Duodenal mucosa (tissue), 2 donors: Measurements from ENCODE around the gene LILRA1.
"Not testable (repeated sequence)": the region's sequence is repeated elsewhere in the genome, so short reads cannot be mapped to it uniquely, and the experiment has no call there.

Experiments used
- H3K27ac ChIP-seq: one replicate; pipeline ENCODE4 v1.7.0; 2013; ENCODE audit warnings: low read depth, low read length
- H3K27me3 ChIP-seq, 2 donors: one replicate each; pipeline ENCODE4 v1.7.0; 2013; ENCODE audit warnings: low read length in 2 of 2, control low read depth in 1 of 2; ENCODE audit not compliant: insufficient read depth in 2 of 2, control insufficient read depth in 1 of 2
- H3K36me3 ChIP-seq, 2 donors: one replicate each; pipeline ENCODE4 v1.7.0; 2013; ENCODE audit warnings: low read length in 2 of 2, control low read depth in 1 of 2; ENCODE audit not compliant: insufficient read depth in 2 of 2, control insufficient read depth in 1 of 2
- H3K4me1 ChIP-seq, 2 donors: one replicate each; pipeline ENCODE4 v1.7.0; 2013; ENCODE audit warnings: low read length in 2 of 2, control low read depth in 1 of 2; ENCODE audit not compliant: insufficient read depth in 2 of 2, control insufficient read depth in 1 of 2
- H3K4me3 ChIP-seq, 2 donors: one replicate each; pipeline ENCODE4 v1.7.0; 2013; ENCODE audit warnings: low read length in 2 of 2, low read depth in 1 of 2
- H3K9ac ChIP-seq, 2 donors: one replicate each; pipeline ENCODE4 v1.7.0; 2013; ENCODE audit warnings: low read length in 2 of 2, low read depth in 1 of 2
- H3K9me3 ChIP-seq, 2 donors: one replicate each; pipeline ENCODE4 v1.7.0; 2013; ENCODE audit warnings: low read length in 2 of 2, control low read depth in 1 of 2; ENCODE audit not compliant: control insufficient read depth in 1 of 2

LILRA1 gene

GRCh38 chr19:54622431-54622830 lies 29.0 kb downstream of the LILRA1 start:
- no peak overlapping the region for H3K27ac ChIP-seq
- peaks cover 0 to 6% of the 10 kb centered on the region in 2 donors for H3K9me3 ChIP-seq
- H3K27me3 ChIP-seq: no peaks in the 10 kb centered on the region
- H3K36me3 ChIP-seq: no peaks in the 10 kb centered on the region
- peak overlapping the region in 1 of 2 donors; percentile 5 for H3K4me3 ChIP-seq
- H3K4me1 ChIP-seq: no peaks in the 10 kb centered on the region
- H3K9ac ChIP-seq: no peak overlapping the region

- not testable (repeated sequence) for H3K9me3 ChIP-seq, H3K9ac ChIP-seq, H3K27ac ChIP-seq, H3K27me3 ChIP-seq, H3K4me1 ChIP-seq, H3K4me3 ChIP-seq, H3K36me3 ChIP-seq
Measured at GRCh38 chr19:54624234-54624633, 30.8 kb downstream of the LILRA1 start.

- not testable (repeated sequence) for H3K4me3 ChIP-seq, H3K36me3 ChIP-seq, H3K27me3 ChIP-seq, H3K9ac ChIP-seq, H3K9me3 ChIP-seq, H3K27ac ChIP-seq, H3K4me1 ChIP-seq
Measured at GRCh38 chr19:54624934-54625730, 31.7 kb downstream of the LILRA1 start.

GRCh38 chr19:54626757-54627156 lies 33.3 kb downstream of the LILRA1 start:
- no peak overlapping the region for H3K27ac ChIP-seq
- H3K36me3 ChIP-seq: no peaks in the 10 kb centered on the region
- no peaks in the 10 kb centered on the region for H3K27me3 ChIP-seq

DNA sequence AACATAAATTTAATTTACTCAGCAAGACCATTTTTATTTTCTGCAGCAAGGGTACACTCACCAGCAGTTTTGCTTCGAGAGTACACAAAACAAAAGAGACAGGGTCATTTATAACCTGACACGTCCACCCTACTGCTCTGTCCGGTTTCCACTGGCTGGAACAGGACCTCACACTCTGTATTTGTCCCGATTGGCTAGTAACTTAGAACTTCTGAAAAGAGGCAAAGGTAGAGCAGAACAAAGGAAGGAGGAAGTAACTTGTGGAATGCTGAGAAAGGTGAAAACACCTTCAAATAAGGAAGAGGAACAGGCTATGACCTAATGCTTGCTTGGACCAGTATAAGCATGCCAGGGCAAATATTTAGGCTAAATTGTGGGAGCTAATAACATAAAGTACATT lies 34.5 kb downstream of the LILRA1 start:
- H3K36me3 ChIP-seq, H3K4me3 ChIP-seq, H3K27ac ChIP-seq, H3K9me3 ChIP-seq, H3K9ac ChIP-seq, H3K4me1 ChIP-seq, H3K27me3 ChIP-seq: not testable (repeated sequence)

More at GRCh38 chr19:54626757-54627156, 33.3 kb downstream of the LILRA1 start:
- H3K4me1 ChIP-seq: no peaks in the 10 kb centered on the region
- H3K4me3 ChIP-seq: no peak overlapping the region
- H3K9ac ChIP-seq: no peak overlapping the region
- peaks cover 0 to 6% of the 10 kb centered on the region in 2 donors for H3K9me3 ChIP-seq

DNA sequence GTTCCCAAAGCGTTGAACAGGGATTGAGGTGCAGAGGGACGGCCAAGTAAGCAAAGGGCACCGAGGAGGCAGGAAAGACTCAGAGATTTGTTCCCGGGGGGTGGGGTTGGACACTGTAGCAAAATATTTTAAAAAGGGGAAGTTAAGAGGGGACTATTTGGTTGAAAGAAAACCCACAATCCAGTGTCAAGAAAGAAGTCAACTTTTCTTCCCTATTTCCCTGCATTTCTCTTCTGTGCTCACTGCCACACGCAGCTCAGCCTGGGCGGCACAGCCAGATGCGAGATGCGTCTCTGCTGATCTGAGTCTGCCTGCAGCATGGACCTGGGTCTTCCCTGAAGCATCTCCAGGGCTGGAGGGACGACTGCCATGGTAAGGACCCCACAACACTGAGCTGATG lies 36.8 kb downstream of the LILRA1 start, which contains the start of gene LILRB1:
Gene LILRB1 (plus strand): TSS at position 223 of the 400 bp plus-strand sequence. CDS start 590 bp downstream, outside the sequence.
- H3K27ac ChIP-seq, H3K9ac ChIP-seq, H3K4me3 ChIP-seq, H3K9me3 ChIP-seq, H3K4me1 ChIP-seq, H3K27me3 ChIP-seq, H3K36me3 ChIP-seq: not testable (repeated sequence)

DNA sequence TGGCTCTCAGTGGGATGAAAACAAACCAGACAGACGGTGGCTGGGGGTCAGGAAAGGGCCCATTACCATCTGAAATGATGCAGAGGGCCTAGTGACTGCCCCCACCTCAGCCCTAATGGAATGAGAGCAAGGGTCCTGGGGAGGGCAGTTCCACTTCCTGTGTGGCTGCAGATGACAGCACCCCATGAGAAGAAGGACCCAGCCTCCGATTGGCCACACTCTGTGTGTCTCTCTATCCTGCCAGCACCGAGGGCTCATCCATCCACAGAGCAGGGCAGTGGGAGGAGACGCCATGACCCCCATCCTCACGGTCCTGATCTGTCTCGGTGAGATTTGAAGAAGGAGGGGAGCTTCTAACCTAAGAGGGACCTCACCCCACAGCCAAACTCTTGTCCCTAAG lies 37.4 kb downstream of the LILRA1 start:
- no peaks in the 10 kb centered on the region for H3K4me1 ChIP-seq
- no peak overlapping the region for H3K27ac ChIP-seq
- H3K27me3 ChIP-seq: no peaks in the 10 kb centered on the region
- no peak overlapping the region for H3K4me3 ChIP-seq
- H3K9me3 ChIP-seq: peaks cover 0 to 6% of the 10 kb centered on the region in 2 donors
- no peaks in the 10 kb centered on the region for H3K36me3 ChIP-seq
- H3K9ac ChIP-seq: no peak overlapping the region

DNA sequence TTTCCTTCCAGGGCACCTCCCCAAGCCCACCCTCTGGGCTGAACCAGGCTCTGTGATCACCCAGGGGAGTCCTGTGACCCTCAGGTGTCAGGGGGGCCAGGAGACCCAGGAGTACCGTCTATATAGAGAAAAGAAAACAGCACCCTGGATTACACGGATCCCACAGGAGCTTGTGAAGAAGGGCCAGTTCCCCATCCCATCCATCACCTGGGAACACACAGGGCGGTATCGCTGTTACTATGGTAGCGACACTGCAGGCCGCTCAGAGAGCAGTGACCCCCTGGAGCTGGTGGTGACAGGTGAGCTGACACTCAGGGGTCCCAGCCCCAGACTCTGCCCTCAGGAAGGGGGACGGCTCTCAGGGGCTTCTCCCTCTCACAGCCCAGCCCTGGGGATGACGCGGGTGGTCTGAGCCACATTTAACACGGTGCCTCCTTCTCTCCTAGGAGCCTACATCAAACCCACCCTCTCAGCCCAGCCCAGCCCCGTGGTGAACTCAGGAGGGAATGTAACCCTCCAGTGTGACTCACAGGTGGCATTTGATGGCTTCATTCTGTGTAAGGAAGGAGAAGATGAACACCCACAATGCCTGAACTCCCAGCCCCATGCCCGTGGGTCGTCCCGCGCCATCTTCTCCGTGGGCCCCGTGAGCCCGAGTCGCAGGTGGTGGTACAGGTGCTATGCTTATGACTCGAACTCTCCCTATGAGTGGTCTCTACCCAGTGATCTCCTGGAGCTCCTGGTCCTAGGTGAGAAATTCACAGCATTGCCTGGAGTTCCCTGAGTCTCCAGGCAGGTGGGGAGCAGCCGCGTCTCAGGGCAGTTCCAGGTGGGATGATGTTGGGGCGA lies 38.3 kb downstream of the LILRA1 start:
- not testable (repeated sequence) for H3K4me3 ChIP-seq, H3K27me3 ChIP-seq

DNA sequence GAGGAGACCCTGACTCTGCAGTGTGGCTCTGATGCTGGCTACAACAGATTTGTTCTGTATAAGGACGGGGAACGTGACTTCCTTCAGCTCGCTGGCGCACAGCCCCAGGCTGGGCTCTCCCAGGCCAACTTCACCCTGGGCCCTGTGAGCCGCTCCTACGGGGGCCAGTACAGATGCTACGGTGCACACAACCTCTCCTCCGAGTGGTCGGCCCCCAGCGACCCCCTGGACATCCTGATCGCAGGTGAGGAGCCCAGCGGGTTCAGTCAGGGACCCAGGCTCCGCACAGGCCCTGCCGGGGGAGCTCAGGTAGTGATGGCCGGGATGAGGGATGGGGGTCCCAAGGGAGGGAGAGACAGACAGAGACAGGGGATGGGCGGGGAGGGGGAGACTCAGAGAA lies 39.1 kb downstream of the LILRA1 start:
- H3K4me3 ChIP-seq, H3K4me1 ChIP-seq, H3K9ac ChIP-seq, H3K9me3 ChIP-seq, H3K27ac ChIP-seq, H3K36me3 ChIP-seq, H3K27me3 ChIP-seq: not testable (repeated sequence)

More for the DNA sequence above, 38.3 kb downstream of the LILRA1 start:
- not testable (repeated sequence) for H3K4me1 ChIP-seq, H3K9ac ChIP-seq, H3K36me3 ChIP-seq, H3K27ac ChIP-seq, H3K9me3 ChIP-seq

GRCh38 chr19:54633401-54633800 lies 40.0 kb downstream of the LILRA1 start:
- no peak overlapping the region for H3K27ac ChIP-seq
- no peaks in the 10 kb centered on the region for H3K9me3 ChIP-seq
- no peaks in the 10 kb centered on the region for H3K36me3 ChIP-seq
- H3K4me3 ChIP-seq: no peak overlapping the region
- no peaks in the 10 kb centered on the region for H3K27me3 ChIP-seq
- no peaks in the 10 kb centered on the region for H3K4me1 ChIP-seq
- no peak overlapping the region for H3K9ac ChIP-seq
